Kasumi-1 (cell line): ENCODE data around the gene POGK.

ENCODE experiments used
- DNase-seq, 2 experiments: peaks; one replicate each; lab custom pipeline; 2025; lab: John Stamatoyannopoulos, UW

POGK gene

GRCh38 chr1:166902279-166902678, 63.0 kb downstream of the POGK start:
- peak; percentile 99 for DNase-seq

GRCh38 chr1:166903232-166903631, 64.0 kb downstream of the POGK start:
- DNase-seq = no peak

GRCh38 chr1:166905136-166905535, 65.9 kb downstream of the POGK start:
- peak in 1 of 2 experiments; percentile 3 for DNase-seq

GRCh38 chr1:166905900-166906299, 66.6 kb downstream of the POGK start:
- no peak for DNase-seq
